CD4-positive, alpha-beta T cell treated with Interleukin-12 subunit alpha and Interleukin-12 subunit beta, for 1 hour (primary cell): ENCODE data around the gene SHROOM3.

Experiments used
- DNase-seq: peaks from one replicate; pipeline ENCODE4 v3.0.0-alpha.2; 2020

The SHROOM3 gene

GRCh38 chr4:76498550-76498949 is 63.5 kb downstream of the SHROOM3 start:
- no peak for DNase-seq

DNA sequence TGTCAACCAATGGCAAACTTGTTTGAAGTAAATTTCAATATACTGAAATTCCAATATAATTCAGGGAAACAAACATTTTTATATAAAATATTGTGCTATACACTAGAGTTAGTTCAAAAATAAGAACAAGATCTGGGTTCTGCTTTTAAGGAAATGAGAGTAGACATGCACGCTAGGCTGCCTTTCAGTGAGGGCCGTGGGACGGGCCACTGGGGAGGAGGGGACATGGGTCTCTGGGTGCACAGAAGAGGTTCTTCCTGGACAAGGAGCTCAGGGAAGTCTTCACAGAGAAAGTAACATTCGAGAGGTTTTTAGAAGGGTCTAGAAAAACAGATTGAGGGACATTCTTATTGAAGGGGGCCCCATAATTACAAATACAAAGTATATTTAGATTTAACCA is 64.4 kb downstream of the SHROOM3 start:
- no peak for DNase-seq

DNA sequence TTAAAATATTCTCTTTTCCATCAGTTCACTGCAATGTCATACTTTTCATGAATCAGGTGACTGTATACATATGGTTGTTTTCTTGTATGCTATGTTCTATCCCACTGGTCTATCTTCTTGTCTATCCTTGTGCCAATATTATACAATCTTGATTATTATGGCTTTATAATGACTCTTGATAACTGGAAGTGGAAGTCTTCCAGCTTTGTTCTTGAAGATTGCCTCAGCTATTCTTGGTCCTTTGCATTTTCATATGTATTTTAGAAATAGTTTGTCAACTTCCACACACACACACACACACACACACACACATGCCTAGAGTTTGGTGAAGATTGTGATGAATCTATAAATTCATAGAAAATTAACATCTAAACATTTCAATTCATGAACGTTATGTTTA is 67.9 kb downstream of the SHROOM3 start:
- DNase-seq = no peak

DNA sequence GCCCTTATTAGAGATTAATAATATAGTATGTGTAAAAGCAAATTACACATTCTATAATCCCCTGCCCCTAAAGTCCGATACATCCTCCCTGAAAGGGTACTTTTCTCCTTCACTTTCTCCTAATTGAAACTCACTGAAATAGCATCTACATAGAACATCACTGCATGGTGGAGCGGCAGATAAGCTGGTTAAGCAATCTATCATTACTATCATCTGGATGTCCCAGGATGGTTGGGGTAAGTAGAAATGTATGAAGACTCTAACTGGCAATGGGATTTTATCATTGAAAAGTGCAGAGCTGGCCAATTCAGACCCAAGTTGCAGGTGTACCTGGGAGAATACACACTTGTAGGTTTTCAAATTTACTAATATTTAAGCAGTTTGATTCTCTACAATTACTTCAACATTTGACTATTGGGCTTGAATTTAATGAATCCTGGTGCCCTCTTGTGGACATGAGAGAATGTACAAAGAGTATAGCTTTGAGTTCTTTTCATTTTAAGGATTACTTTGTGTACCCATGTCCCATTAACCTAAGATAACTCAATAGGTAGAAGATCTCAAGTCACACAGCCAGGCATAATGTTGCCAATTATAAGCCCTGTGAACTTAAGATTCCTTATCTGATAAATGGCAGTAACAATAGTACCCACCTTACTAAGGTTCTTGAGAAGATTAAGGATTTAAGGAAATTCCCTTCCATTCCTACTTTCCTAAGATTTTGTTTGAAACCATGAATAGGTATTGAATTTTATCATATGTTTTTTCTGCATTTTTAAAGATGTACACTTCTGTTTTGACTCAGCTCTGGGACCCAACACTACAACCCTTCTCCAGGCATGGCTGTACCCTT is 69.8 kb downstream of the SHROOM3 start:
- DNase-seq = peak; percentile 41

DNA sequence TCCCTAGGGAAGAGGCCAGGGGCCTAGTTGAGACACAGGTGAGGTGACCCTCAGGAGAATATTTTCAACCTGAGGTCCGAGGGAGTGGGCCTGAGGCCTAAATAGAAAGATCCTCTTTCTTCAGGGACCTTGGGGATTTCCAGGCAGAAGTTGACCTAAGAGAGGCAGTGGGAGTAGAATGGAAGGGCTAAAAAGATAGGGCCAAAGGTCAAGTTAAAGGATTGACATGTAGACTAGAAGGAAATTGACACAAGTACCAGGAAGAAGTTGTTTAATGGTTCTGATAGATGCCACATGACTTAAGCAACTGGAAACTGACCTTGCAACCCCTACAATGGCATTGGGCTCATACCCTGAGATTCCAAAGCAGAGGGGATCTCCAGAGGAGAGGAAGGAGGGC is 76.9 kb downstream of the SHROOM3 start:
- no peak for DNase-seq

DNA sequence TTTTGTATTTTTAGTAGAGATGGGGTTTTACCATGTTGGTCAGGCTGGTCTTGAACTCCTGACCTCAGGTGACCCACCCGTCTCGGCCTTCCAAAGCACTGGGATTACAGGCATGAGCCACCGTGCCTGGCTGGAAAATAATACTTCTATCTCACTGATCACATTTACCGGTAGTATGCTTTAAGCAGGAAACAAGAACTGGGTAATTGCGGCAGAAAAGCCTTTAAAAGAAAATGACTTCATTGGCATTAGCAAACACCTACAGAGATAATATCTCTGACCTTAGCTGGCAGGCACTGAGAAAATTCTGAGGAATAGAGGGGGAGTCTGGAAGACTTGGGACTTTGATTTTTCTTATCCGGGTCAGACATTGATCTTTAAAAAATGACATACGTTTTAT is 78.5 kb downstream of the SHROOM3 start:
- no peak for DNase-seq

- DNase-seq = no peak
Observed at GRCh38 chr4:76514087-76514486, 79.1 kb downstream of the SHROOM3 start.

DNA sequence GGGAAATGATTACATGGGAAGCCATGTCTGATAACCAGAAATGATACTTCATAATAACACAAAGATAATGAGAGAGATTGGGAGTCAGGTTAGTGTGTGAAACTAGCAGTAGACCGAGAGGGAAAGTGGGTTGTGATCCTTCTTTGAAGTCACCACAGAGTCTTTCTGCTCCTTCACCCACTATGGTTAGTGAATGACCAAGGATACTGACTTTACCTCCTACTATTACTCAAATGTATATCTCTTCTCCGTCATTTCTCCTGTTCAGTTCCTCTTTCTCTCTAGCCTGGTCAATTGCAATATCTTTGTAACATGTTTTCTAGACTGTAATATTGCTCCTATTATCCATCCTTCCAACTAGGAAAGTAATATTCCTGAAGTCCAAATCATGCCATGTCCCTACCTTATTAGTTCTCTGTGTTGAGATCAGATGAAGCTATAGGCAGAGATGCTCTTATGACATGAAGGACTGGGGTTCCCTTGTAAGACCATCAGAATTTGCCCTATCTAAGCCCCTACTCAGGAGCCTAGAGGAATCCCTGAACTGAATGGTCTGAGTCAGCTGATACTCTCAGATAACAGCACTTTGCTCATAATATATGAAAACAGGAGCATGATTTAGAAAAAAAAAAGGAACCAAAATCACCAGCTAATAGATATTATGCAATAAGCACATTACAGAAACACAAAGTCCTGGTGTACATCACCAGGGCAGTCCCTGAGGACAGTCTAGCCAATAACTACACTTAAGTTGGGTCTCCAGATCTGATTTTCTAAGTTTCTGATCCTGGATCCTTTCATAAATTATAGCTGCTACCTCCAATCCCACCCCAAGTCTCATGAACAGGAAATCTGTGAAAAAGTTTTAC is 81.2 kb downstream of the SHROOM3 start:
- no peak for DNase-seq

DNA sequence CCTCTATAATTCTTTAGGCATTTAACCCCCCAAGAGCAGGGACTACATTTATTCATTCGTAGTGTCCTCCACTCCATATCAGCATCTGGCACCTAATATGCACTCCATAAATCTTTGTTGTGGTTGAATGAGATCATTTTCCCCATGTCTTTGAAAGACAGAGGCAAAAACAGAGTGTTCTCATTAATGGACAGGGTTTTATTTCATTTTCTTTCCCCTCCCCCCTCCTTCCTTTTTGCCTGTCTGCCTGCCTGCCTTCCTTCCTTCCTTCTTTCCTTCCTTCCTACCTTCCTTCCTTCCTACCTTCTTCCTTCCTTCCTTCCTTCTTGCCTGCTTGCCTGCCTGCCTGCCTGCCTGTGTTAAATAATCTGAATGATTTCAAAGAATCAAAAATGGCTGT is 83.2 kb downstream of the SHROOM3 start:
- DNase-seq = no peak

DNA sequence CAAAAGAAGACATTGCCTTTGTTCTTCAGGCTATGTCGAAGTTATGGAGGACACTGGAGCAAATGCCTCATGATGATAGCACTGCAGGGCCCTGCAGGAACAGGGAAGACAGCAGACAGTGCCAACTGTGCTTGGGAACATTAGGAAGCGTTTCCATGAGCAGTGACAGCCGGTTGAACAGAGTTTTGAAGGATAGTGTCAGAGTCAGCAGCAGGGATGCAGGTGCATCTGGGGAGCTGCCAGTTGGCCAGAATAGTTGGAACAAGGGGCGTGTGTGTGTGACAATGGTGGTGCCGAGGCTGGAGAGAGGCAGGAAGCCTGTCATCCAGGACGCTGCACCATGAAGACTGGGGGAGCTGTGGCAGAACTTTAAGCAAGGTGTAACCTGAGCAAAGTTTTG is 88.6 kb downstream of the SHROOM3 start:
- no peak for DNase-seq

GRCh38 chr4:76525751-76526150 is 90.7 kb downstream of the SHROOM3 start:
- DNase-seq = no peak

- DNase-seq = no peak
Observed at GRCh38 chr4:76526585-76526990, 91.6 kb downstream of the SHROOM3 start.

GRCh38 chr4:76527666-76528065 is 92.6 kb downstream of the SHROOM3 start:
- no peak for DNase-seq

- DNase-seq = no peak
Observed at GRCh38 chr4:76531597-76531996, 96.6 kb downstream of the SHROOM3 start.

DNA sequence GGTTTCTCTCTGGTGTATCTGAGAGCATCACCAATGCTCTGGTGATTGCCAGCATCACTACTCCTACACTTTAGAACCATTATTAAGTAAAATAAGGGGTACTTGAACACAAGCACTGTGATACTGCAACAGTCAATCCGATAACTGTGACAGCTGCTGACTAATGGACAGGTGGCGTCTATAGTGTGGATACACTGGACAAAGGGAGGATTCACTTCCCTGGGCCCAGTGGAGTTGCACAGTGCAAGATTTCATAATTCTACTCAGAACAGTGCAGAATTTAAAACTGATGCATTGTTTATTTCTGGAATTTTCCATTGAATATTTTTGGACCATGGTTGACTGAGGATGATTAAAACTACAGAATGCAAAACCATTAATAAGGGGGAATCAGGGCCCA is 97.8 kb downstream of the SHROOM3 start:
- no peak for DNase-seq

DNA sequence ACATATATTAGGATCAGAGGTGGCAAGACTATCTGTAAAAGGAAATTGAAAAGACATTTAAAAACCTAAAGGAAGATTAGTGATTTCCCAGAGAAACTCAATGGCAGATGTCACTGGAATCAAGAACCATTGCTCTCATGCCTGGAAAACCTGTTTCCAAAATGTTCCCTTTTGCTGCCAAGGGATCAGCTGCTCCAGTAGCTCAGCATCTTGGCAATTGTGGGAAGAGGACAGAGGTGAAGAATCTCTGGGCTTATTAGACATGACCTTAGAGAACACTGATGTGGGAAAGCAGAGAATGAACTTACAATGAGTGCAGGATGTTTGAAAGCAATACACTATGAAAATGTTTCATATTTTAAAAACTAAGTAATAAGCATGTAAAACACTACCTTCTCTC is 98.3 kb downstream of the SHROOM3 start:
- no peak for DNase-seq

DNA sequence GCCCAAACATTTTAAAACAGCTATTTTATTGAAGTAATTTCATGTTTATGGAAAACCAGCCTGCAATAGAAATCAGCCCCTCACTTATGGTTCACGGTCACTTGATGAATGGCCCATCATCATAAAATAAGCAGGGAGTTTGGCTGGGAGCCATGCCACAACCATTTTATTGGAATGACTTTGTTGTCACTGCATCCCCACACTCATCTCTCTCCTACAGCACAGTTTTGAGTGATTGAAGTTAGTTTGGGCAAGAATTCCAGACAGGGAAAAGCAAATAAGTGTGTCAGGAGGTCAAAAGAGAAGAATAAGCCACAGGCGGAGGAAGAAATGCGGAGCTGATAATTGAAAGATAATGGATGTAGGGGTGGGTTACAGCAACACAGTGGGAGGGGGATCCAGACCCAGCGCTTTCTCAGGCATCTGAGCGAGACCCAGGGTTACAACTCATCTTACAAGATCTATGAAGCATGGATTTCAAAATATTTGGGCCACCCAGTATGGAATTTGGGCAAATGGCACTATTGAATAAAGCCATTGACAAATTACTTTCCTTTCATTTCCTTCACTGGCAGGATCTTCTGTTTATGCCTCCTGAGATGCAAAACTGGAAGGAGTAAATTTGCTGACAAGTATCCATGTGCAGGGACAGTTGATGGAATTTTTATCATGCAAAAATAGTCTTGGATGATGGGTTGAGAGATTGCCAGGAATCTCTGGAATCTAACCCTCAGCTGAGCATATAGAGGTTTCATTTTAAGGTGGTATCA is 100.8 kb downstream of the SHROOM3 start:
- no peak for DNase-seq

DNA sequence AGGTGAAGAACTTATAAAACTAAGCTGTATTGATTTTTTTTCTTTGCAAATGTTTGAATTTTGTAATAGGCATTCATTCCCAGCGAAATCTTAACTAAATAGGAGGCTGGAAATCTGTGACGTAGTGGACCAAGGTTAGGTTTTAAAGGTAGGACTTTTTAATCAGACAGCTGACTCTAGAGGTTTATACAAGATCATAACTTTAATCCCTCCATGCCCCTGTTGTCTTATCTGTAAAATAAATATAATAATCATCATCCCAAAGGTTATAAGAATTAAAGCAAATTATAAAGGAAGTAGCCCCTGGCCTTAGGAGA is 101.3 kb downstream of the SHROOM3 start:
- no peak for DNase-seq

DNA sequence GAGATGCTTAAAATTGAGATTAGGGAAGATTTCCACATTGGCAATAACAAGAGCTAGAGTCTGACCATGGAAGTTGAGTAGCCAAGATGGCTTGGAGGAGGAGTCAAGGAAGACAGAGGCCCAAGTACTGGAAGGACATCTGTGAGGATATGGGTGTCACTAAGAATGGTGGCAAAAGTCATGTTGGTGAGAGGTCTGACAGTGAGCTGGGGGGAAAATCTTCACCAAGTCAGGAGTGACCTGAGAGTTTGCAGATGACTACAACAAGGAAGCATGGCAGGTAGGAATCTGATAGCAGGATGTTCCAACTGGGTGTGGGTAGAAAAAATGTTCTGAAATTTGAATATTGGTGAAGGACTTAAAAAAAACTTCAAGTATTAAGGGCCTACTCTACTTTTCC is 103.3 kb downstream of the SHROOM3 start:
- no peak for DNase-seq

DNA sequence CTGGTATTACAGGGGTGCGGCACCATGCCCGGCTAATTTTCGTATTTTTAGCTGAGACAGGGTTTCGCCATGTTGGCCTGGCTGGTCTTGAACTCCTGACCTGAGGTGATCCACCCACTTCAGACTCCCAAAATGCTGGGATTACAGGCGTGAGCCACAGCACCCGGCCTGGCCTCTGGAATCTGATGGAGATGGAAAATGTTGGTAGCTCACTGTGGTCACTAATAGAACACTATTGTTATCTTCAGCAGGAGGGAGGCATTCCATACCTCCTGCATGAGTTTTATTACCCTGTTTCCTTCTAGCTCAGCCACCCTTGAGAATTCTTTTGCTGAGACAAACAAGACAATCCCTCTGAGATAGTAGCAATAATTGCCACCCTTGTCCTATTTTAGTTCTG is 105.0 kb downstream of the SHROOM3 start:
- no peak for DNase-seq

DNA sequence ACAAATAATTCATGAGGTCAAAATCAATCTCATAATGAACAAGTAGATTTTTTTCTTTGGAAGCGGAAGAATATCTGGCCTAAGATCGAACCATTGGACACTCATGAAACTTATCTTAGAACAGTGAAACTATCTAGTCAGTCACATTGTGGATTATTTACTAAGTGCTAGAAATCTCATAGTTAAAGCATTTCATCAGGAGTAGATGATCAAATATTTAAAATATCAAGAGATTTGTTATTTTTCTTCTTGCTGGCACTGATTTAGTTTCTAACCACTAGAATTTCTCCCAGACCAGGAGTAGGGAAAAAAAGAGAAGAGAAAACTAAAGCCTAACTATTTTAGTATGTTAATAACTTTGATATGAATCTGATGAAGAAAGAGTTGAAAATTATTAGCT is 105.5 kb downstream of the SHROOM3 start:
- no peak for DNase-seq

GRCh38 chr4:76543378-76543777 is 108.3 kb downstream of the SHROOM3 start:
- DNase-seq = no peak

DNA sequence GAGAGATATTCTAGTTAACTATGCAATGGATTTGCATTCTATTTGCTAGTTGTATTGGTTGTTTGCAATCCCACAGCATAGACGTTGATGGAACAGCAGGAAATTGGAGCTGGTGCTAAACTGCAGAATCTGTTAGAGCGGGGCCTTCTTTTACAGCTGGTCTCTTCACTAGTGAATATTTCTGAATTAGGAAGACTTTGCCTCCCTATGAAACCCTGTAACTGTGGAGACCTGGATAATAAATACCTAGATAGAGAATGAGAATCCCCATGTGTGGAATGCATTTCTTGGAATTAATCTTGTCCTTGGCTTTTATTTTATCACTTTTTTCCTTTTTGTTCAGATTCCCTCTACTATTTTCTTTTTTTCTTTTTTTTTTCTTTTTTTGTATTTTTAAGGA is 109.7 kb downstream of the SHROOM3 start:
- no peak for DNase-seq
